ENCODE results near the gene DES. TPM values are rescaled to one million over a fixed set of nuclear protein-coding genes. Genes with fewer than 3 reads are reported as not detected.

The DES gene
- total RNA-seq, 1 donor from 2014 or later, result not detected

DNA sequence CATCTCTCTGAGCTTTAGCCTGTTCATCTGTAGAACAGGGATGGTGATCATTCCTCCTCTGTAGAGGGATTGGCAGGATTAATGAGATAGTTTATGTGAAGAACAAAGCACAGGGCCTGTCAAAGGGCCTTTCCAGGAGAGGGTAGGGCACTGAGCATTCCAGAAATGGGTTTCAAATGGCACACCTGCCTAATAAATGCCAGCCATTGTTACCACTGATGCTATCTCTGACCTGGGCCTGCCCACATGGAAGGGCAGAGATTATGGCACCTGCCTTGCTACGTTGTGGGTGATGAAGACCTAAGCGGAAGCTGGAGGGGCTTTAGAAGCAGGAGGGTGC is 49.5 kb downstream of the DES start:
- no peaks in the 10 kb centered on the region for H3K79me2 ChIP-seq (ENCODE audit: low read depth)
- Mint-ChIP-seq H3K27me3 (ENCODE audit: insufficient read depth, low read depth) (peaks cover 9% of the 10 kb centered on the region), H3K4me1 (peaks cover 8% of the 10 kb centered on the region), H3K36me3 (no peaks in the 10 kb centered on the region), H3K27ac (no peak overlapping the region), H3K9me3 (peaks cover 2% of the 10 kb centered on the region), H3K4me3 (no peak overlapping the region)
- DNase-seq (ENCODE audit: low spot score), result no peak
- no peaks in the 10 kb centered on the region for H3K27me3 ChIP-seq
- no peak overlapping the region for H3K27ac ChIP-seq
- no peak overlapping the region for H2AFZ ChIP-seq (replicated peaks)
- no peaks in the 10 kb centered on the region for H3K36me3 ChIP-seq
- H3K4me3 ChIP-seq, result no peak overlapping the region
- TF ChIP-seq, protein P1, sequence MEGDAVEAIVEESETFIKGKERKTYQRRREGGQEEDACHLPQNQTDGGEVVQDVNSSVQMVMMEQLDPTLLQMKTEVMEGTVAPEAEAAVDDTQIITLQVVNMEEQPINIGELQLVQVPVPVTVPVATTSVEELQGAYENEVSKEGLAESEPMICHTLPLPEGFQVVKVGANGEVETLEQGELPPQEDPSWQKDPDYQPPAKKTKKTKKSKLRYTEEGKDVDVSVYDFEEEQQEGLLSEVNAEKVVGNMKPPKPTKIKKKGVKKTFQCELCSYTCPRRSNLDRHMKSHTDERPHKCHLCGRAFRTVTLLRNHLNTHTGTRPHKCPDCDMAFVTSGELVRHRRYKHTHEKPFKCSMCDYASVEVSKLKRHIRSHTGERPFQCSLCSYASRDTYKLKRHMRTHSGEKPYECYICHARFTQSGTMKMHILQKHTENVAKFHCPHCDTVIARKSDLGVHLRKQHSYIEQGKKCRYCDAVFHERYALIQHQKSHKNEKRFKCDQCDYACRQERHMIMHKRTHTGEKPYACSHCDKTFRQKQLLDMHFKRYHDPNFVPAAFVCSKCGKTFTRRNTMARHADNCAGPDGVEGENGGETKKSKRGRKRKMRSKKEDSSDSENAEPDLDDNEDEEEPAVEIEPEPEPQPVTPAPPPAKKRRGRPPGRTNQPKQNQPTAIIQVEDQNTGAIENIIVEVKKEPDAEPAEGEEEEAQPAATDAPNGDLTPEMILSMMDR (IDR thresholded peaks at IDR 0.05), result no peak
- TF ChIP-seq EZH2 (IDR thresholded peaks at IDR 0.05), result no peak
- H3K9ac ChIP-seq, result no peak overlapping the region
- no peaks in the 10 kb centered on the region for H3K4me1 ChIP-seq
- H3K4me2 ChIP-seq, result no peak overlapping the region
- no peaks in the 10 kb centered on the region for H3K9me3 ChIP-seq (ENCODE audit: low read depth)
- H3F3A ChIP-seq (ENCODE audit: low read depth), result no peaks in the 10 kb centered on the region
- H4K20me1 ChIP-seq (ENCODE audit: low read depth), result no peaks in the 10 kb centered on the region

DNA sequence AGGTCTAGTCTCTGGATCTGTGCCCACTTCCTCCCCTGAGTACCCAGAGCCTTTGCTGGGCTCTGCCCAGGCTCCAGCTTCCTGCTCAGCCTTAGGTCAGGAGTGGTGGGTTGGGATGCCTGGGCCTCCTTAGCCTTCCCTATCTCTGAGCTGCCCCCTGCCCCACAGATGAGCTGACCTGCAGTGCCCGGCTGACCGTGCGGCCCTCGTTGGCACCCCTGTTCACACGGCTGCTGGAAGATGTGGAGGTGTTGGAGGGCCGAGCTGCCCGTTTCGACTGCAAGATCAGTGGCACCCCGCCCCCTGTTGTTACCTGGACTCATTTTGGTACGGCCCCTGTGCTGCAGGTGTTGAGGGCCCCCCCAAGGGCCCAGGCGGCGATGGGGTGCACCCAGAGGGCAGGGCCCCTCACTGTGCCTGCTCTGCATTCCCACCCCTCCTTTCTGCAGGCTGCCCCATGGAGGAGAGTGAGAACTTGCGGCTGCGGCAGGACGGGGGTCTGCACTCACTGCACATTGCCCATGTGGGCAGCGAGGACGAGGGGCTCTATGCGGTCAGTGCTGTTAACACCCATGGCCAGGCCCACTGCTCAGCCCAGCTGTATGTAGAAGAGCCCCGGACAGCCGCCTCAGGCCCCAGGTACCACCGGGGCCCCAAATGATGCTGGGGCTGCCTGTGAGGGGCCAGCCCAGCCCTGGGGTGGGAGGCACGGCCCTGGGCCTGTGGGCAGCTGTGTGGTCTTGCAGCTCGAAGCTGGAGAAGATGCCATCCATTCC is 50.4 kb downstream of the DES start:
- Mint-ChIP-seq H3K36me3 (no peaks in the 10 kb centered on the region), H3K9me3 (peaks cover 2% of the 10 kb centered on the region), H3K4me3 (no peak overlapping the region), H3K4me1 (peaks cover 8% of the 10 kb centered on the region), H3K27ac (no peak overlapping the region), H3K27me3 (ENCODE audit: insufficient read depth, low read depth) (peaks cover 9% of the 10 kb centered on the region)
- Histone ChIP-seq H3K27me3 (no peaks in the 10 kb centered on the region), H4K20me1 (ENCODE audit: low read depth) (no peaks in the 10 kb centered on the region), H3K4me2 (no peak overlapping the region), H3K4me1 (no peaks in the 10 kb centered on the region), H3K9ac (no peak overlapping the region), H3F3A (ENCODE audit: low read depth) (no peaks in the 10 kb centered on the region), H3K27ac (no peak overlapping the region), H3K79me2 (ENCODE audit: low read depth) (no peaks in the 10 kb centered on the region), H3K36me3 (no peaks in the 10 kb centered on the region), H2AFZ (replicated peaks) (no peak overlapping the region), H3K4me3 (no peak overlapping the region), H3K9me3 (ENCODE audit: low read depth) (no peaks in the 10 kb centered on the region)
- TF ChIP-seq EZH2 (IDR thresholded peaks at IDR 0.05) (no peak), EZH2phosphoT487 (IDR thresholded peaks at IDR 0.05) (no peak)
- TF ChIP-seq, protein P1 (IDR thresholded peaks at IDR 0.05), result no peak
- no peak for DNase-seq (ENCODE audit: low spot score)

DNA sequence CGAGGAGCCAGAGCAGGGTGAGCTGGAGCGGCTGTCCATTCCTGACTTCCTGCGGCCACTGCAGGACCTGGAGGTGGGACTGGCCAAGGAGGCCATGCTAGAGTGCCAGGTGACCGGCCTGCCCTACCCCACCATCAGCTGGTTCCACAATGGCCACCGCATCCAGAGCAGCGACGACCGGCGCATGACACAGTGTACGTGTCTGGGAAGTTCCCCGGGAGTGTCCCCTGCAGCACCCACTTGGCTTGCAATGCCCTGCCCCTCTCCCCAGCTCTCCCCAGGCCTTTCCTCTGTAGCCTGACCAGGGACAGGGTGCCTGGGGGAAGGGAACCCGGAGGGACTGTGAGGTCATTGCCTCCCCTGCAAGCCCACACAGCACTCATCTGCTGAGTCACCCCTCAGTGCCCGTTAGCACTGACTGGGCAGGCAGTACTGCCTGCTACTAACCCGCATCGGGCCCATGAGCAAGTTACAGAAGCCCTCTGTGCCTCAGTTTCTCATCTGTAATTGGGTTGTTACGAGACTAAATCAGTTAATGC is 51.1 kb downstream of the DES start:
- no peaks in the 10 kb centered on the region for H3F3A ChIP-seq (ENCODE audit: low read depth)
- H3K27me3 ChIP-seq, result no peaks in the 10 kb centered on the region
- H3K36me3 ChIP-seq, result no peaks in the 10 kb centered on the region
- no peak overlapping the region for H3K4me3 Mint-ChIP-seq
- H3K9ac ChIP-seq, result no peak overlapping the region
- no peaks in the 10 kb centered on the region for H3K9me3 ChIP-seq (ENCODE audit: low read depth)
- H3K79me2 ChIP-seq (ENCODE audit: low read depth), result no peaks in the 10 kb centered on the region
- TF ChIP-seq, protein P1 (IDR thresholded peaks at IDR 0.05), result no peak
- TF ChIP-seq EZH2phosphoT487 (IDR thresholded peaks at IDR 0.05), result no peak
- TF ChIP-seq EZH2 (IDR thresholded peaks at IDR 0.05), result no peak
- H3K9me3 Mint-ChIP-seq, result peaks cover 2% of the 10 kb centered on the region
- H2AFZ ChIP-seq (replicated peaks), result no peak overlapping the region
- no peaks in the 10 kb centered on the region for H3K36me3 Mint-ChIP-seq
- H3K27ac ChIP-seq, result no peak overlapping the region
- H4K20me1 ChIP-seq (ENCODE audit: low read depth), result no peaks in the 10 kb centered on the region
- no peak overlapping the region for H3K27ac Mint-ChIP-seq
- no peak overlapping the region for H3K4me2 ChIP-seq
- no peaks in the 10 kb centered on the region for H3K4me1 ChIP-seq
- peaks cover 6% of the 10 kb centered on the region for H3K4me1 Mint-ChIP-seq
- no peak overlapping the region for H3K4me3 ChIP-seq
- DNase-seq (ENCODE audit: low spot score), result no peak
- H3K27me3 Mint-ChIP-seq (ENCODE audit: insufficient read depth, low read depth), result peaks cover 9% of the 10 kb centered on the region
